Lower lobe of right lung (tissue), 2 donors: Measurements from ENCODE around the gene PPP2R5C. TPM values are rescaled to one million over a fixed set of nuclear protein-coding genes. Genes with fewer than 3 reads are reported as not detected.

Experiments used
- ATAC-seq, 2 donors: fragments of 200-7000 bp; cut with Tn5 transposase; one replicate each; pipeline ENCODE4 v1.9.1; 2020 to 2022; ENCODE audit warnings: mild to moderate bottlenecking in 2 of 2, moderate library complexity in 2 of 2
- DNase-seq: peaks from one replicate; pipeline ENCODE4 v3.0.0-alpha.2; 2020
- H3K27ac ChIP-seq: fragments of 200-600 bp; one replicate; pipeline ENCODE4 v1.8.0; 2022
- H3K27me3 ChIP-seq: fragments of 200-600 bp; one replicate; pipeline ENCODE4 v1.8.0; 2022; ENCODE audit warnings: low read depth
- H3K36me3 ChIP-seq: fragments of 200-600 bp; one replicate; pipeline ENCODE4 v1.8.0; 2022; ENCODE audit warnings: mild to moderate bottlenecking
- H3K4me1 ChIP-seq: fragments of 200-600 bp; one replicate; pipeline ENCODE4 v1.8.0; 2022
- H3K4me3 ChIP-seq: fragments of 200-600 bp; one replicate; pipeline ENCODE4 v1.8.0; 2022; ENCODE audit warnings: mild to moderate bottlenecking
- H3K9me3 ChIP-seq: fragments of 200-600 bp; one replicate; pipeline ENCODE4 v1.8.0; 2022
- intact Hi-C: fragments of 100-400 bp; cut with DNase I; formaldehyde crosslinking; loops from one replicate; pipeline ENCODE4 v1.11.0; 2022
- total RNA-seq: library from RNA; stranded (reverse); fragmentation: NEBNext Ultra II Directional; extraction: Animal tissue kit (Norgen Biotek cat#: 25700); gene quantifications from one replicate; pipeline ENCODE4 v1.2.1, GENCODE V29; 2021
- TF ChIP-seq, protein P1 (sequence below): fragments of 200-600 bp; IDR thresholded peaks from one replicate; pipeline ENCODE4 v1.8.0; 2022; ENCODE audit warnings: antibody characterized with exemption, mild to moderate bottlenecking
- donor health status: DM: no; HTN: yes; CAD: no; lungs with severe emphysema.

The PPP2R5C gene
- total RNA-seq, 1 donor from 2014 or later: 160 TPM

DNA sequence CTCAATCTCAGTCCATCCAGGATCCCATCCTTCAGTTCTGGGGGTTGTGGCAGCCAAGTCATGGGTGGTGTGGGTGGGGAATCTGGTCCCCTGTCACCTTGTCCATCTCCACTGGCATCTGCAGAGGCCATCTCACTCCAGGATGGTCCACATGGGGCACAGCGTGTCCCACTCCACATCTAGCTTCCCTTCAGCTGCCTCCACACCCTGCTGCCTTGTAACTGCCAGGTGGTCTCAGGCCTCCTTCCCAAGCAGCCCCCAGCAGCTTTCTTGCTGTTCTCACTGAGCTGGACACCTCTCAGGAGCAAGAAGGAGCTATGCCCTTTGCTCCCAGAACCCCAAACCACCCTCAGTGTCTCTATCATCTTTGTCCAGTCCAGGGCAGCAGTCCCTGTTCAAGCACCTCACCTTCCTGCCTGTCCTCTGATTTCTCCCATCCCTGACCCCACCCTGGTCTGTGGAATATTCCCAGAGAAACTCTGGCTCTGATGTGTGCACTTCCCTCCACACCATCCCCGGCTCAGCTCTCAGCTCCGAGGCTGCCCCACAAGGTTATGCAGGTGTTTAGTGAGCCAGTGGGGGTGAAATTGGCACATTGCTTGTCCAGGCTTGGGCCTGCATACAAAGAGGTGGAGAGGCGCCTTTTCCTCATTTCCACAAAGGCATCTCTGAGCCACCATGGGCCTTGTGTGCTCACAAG lies 189.2 kb downstream of the PPP2R5C start:
- intact Hi-C loops: no loop called here
- Histone ChIP-seq H3K4me1 (peaks cover 22% of the 10 kb centered on the region), H3K9me3 (no peaks in the 10 kb centered on the region), H3K4me3 (no peak overlapping the region), H3K27ac (no peak overlapping the region), H3K27me3 (no peaks in the 10 kb centered on the region), H3K36me3 (no peaks in the 10 kb centered on the region)
- TF ChIP-seq, protein P1, sequence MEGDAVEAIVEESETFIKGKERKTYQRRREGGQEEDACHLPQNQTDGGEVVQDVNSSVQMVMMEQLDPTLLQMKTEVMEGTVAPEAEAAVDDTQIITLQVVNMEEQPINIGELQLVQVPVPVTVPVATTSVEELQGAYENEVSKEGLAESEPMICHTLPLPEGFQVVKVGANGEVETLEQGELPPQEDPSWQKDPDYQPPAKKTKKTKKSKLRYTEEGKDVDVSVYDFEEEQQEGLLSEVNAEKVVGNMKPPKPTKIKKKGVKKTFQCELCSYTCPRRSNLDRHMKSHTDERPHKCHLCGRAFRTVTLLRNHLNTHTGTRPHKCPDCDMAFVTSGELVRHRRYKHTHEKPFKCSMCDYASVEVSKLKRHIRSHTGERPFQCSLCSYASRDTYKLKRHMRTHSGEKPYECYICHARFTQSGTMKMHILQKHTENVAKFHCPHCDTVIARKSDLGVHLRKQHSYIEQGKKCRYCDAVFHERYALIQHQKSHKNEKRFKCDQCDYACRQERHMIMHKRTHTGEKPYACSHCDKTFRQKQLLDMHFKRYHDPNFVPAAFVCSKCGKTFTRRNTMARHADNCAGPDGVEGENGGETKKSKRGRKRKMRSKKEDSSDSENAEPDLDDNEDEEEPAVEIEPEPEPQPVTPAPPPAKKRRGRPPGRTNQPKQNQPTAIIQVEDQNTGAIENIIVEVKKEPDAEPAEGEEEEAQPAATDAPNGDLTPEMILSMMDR: no peak
- DNase-seq (peak; percentile 26), ATAC-seq (no peak)

DNA sequence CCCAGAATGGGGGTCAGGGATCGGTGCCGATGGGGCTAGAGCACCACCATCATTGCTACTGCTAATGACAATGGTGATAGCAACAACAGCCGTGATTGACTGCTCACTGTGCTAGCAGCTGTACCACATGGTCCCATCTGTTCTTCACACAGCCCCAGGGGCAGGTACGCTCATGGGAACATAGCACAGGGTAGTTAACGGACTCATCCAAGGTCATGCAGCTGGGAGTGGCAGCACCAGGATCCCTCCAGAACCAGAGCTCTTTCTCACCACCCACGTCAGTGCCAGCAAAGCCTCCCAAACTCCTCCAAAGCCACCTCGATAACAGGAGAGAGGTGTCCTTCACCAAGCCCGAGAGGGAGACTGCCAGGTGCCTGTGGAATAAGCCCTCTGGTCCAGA lies 191.6 kb downstream of the PPP2R5C start:
- Histone ChIP-seq H3K4me3 (no peak overlapping the region), H3K4me1 (peaks cover 15% of the 10 kb centered on the region), H3K9me3 (no peaks in the 10 kb centered on the region), H3K27ac (no peak overlapping the region), H3K36me3 (no peaks in the 10 kb centered on the region), H3K27me3 (no peaks in the 10 kb centered on the region)
- TF ChIP-seq, protein P1: no peak
- DNase-seq: peak; percentile 14
- intact Hi-C loops: no loop called here
- ATAC-seq: no peak

DNA sequence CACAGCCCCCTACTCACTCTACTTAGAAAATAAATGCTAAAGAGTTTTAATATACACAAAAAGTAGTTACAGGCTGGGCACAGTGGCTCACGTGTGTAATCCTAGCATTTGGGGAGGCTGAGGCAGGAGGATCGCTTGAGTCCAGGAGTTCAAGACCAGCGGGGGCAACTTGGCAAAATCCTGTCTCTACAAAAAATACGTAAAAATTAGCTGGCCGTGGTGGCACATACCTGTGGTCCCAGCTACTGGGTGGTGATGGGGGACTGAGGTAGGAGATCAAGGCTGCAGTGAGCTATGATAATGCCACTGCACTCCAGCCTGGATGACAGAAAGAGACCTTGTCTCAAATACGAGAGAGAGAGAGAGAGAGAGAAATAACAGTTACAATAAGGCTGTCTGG lies 193.0 kb downstream of the PPP2R5C start:
- Histone ChIP-seq H3K27ac (no peak overlapping the region), H3K4me1 (peaks cover 7% of the 10 kb centered on the region), H3K27me3 (no peaks in the 10 kb centered on the region), H3K36me3 (no peaks in the 10 kb centered on the region), H3K4me3 (no peak overlapping the region), H3K9me3 (no peaks in the 10 kb centered on the region)
- ATAC-seq (no peak), DNase-seq (peak; percentile 10)
- TF ChIP-seq, protein P1: no peak
- intact Hi-C loops: no loop called here

DNA sequence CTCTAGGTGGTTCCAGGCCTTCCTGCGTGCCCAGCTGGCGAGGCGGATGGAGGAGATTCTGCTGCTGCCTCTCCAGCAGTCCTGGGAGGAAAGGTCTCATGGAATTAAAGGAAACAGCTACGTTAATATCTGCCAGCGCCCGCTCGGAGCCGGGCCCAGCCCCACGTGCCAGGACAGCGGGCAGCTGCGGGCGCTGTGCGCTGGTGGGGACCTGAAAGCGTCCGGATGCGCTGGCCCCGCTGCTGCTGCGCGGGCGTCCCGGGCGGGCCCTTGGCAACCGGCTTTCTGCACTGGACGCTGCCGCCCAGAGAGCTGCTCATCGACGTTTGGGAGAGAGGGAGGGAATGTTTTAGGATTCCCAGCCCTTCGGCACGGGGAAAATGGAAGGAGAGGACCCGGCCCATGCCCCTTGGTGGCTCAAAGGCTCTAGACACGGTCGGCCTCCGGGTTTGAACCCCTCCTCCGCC lies 194.2 kb downstream of the PPP2R5C start:
- no peaks in the 10 kb centered on the region for H3K27me3 ChIP-seq
- no peak overlapping the region for H3K27ac ChIP-seq
- H3K4me1 ChIP-seq: no peaks in the 10 kb centered on the region
- no peak overlapping the region for H3K4me3 ChIP-seq
- intact Hi-C loops: no loop called here
- H3K36me3 ChIP-seq: no peaks in the 10 kb centered on the region
- no peaks in the 10 kb centered on the region for H3K9me3 ChIP-seq
- DNase-seq (peak; percentile 35), ATAC-seq (no peak)
- TF ChIP-seq, protein P1: no peak

DNA sequence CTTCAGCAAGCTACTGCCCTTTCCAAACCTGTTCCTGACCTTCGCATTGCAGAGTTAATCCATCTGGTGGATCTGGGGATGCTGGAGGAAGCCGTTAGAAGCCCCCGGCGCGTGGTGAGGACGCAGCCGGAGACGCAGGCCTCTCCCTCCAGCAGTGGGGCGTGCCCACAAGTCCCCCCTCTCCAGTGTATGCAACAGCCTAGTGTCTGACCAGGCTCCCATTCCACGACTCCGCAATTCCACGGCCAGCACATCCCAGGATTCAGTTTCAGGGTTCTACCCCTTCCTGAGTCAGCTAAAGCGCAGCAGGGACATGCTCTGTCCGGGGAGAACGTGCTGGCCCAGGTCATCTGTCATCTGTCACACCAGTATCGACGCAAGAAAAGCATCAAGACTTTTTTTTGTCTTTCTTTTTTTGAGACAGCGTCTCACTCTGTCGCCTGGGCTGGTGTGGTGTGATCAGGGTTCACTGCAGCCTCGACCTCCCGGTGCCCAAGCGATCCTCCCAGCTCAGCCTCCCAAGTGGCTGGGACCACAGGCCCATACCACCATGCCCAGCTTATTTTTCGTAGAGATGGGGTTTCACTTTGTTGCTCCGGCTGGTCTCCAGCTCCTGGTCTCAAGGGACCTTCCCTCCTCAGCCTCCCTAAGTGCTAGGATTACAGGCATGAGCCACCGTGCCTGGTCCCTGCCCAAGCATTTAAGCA lies 194.8 kb downstream of the PPP2R5C start:
- no peaks in the 10 kb centered on the region for H3K27me3 ChIP-seq
- intact Hi-C loops: no loop called here
- H3K4me3 ChIP-seq: no peak overlapping the region
- no peaks in the 10 kb centered on the region for H3K36me3 ChIP-seq
- H3K27ac ChIP-seq: no peak overlapping the region
- ATAC-seq (no peak), DNase-seq (peak; percentile 22)
- TF ChIP-seq, protein P1: no peak
- no peaks in the 10 kb centered on the region for H3K9me3 ChIP-seq
- peaks cover 3% of the 10 kb centered on the region for H3K4me1 ChIP-seq
